SW480 (cell line): ENCODE results near the gene DAZL.

Experiments
- DNase-seq: peaks from one replicate; pipeline ENCODE4 v3.0.0-alpha.2; 2016; ENCODE audit warnings: low spot score

DAZL gene

DNA sequence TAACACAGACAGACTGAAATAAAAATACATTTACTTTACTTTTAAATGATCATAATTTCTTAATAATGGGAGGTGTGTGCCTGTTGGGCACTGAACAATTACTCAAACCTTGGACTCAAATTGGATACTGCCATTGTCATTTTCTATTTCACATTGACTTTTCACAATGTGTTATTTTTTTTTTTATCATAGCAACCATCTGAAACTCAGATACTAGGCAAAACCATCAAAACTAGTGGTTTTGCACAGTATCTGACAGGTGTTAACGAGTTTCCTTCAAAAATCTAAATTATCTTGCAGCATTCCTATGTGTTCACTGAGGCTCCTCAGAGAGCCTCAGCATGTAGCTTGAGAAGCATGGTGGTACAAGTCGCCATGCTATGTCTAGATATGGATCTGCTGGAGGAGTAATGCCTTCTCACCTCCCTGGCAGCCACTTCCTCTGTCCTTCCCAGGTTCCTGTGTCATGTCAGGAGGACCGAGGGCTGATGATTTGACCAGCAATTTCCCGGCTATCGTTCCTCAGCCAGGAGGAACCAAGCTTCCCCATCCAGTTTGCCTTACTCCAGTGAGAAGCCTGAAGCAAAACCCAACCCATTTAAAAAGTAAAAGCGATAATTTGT is 61.9 kb downstream of the DAZL start:
- no peak for DNase-seq

DNA sequence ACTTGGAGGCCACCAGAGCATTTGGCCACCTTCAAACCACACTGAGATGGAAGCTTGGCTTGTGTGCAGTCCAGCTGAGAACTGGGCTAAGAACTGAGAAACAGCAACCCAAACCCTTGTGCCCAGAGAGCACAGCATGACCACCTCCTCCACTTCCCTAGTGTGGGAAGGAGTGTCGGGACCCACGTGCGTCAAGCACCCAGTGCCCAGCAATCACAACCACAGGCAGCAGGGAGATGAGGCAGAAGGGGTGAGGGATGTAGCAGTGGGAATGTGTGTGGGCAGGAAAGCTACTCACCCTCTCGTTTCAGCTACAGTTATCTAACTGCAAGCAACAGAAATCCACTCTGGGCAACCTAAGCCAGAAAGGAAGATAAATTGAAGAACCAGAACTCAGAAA is 66.7 kb downstream of the DAZL start:
- no peak for DNase-seq

DNA sequence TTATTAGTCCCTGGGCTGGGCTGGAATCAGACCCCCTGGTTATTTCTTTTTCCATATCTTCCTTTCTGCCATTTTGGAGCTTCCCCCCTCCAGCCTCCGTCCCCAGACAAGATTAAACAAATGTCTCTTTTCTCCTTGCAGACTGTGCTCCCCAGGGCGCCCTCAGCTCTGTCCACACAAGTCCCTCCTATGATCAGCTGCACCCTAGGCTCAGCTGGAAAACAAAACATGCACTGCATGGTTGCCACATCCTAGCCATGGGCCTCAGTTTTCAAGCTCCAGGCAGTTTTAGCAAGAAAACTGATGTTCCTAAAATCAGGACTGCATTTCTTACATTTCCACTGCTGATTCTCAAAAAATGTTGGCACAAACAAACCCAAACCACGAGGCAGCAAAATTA is 68.2 kb downstream of the DAZL start:
- DNase-seq = no peak
